Parathyroid adenoma (tissue), 2 donors: ENCODE measurements around the gene PKHD1.

Experiments used
- H2AFZ ChIP-seq: fragments of 300-600 bp; sonication (generic); one replicate; pipeline ENCODE4 v1.7.0; 2017; ENCODE audit warnings: antibody characterized with exemption, mild to moderate bottlenecking
- H3K27ac ChIP-seq: fragments of 300-600 bp; sonication (generic); one replicate; pipeline ENCODE4 v1.7.0; 2017
- H3K27me3 ChIP-seq: fragments of 300-600 bp; sonication (generic); one replicate; pipeline ENCODE4 v1.7.0; 2017; ENCODE audit warnings: low read length; ENCODE audit not compliant: control insufficient read depth, insufficient read depth
- H3K36me3 ChIP-seq: fragments of 300-600 bp; sonication (generic); one replicate; pipeline ENCODE4 v1.7.0; 2017; ENCODE audit warnings: low read length; ENCODE audit not compliant: control insufficient read depth, insufficient read depth
- H3K4me1 ChIP-seq: fragments of 300-600 bp; sonication (generic); one replicate; pipeline ENCODE4 v1.7.0; 2017; ENCODE audit warnings: control low read depth
- H3K4me2 ChIP-seq: fragments of 300-600 bp; sonication (generic); one replicate; pipeline ENCODE4 v1.7.0; 2017; ENCODE audit warnings: low read length
- H3K4me3 ChIP-seq: fragments of 300-600 bp; sonication (generic); one replicate; pipeline ENCODE4 v1.7.0; 2017; ENCODE audit warnings: low read depth, low read length
- H3K79me2 ChIP-seq: fragments of 300-600 bp; sonication (generic); one replicate; pipeline ENCODE4 v1.7.0; 2017; ENCODE audit warnings: control low read depth
- H3K9ac ChIP-seq: fragments of 300-600 bp; sonication (generic); one replicate; pipeline ENCODE4 v1.7.0; 2017; ENCODE audit warnings: mild to moderate bottlenecking
- H3K9me3 ChIP-seq: fragments of 300-600 bp; sonication (generic); one replicate; pipeline ENCODE4 v1.7.0; 2017; ENCODE audit warnings: low read length; ENCODE audit not compliant: control insufficient read depth
- TF ChIP-seq, protein P1 (sequence below): fragments of 300-600 bp; sonication (generic); IDR thresholded peaks from one replicate; pipeline ENCODE4 v1.7.0; 2017; ENCODE audit warnings: antibody characterized with exemption, mild to moderate bottlenecking
- donor health status: primary hyperparathyroidism.

Gene PKHD1

DNA sequence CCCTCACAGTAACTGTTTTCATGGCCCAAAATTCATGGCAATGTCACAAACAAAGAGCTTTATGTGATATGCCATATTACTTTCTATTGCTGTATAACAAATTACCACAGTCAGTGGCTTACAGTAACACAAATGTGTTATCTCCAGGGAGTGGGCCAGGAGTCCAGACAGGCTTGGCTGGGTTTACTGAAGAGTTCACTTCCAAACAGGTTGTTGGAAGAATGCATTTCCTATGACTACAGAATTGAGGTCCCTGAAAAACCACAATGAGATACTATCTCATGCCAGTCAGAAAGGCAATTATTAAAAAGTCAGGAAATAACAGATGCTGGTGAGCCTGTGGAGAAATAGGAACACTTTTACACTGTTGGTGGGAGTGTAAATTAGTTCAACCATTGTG, 431.9 kb downstream of the PKHD1 start:
- H3K4me3 ChIP-seq, result no peak overlapping the region
- H3K27me3 ChIP-seq, result no peaks in the 10 kb centered on the region
- no peak overlapping the region for H3K27ac ChIP-seq
- no peak overlapping the region for H3K4me2 ChIP-seq
- no peaks in the 10 kb centered on the region for H3K79me2 ChIP-seq
- H3K36me3 ChIP-seq, result no peaks in the 10 kb centered on the region
- H3K9me3 ChIP-seq, result no peaks in the 10 kb centered on the region
- TF ChIP-seq, protein P1, sequence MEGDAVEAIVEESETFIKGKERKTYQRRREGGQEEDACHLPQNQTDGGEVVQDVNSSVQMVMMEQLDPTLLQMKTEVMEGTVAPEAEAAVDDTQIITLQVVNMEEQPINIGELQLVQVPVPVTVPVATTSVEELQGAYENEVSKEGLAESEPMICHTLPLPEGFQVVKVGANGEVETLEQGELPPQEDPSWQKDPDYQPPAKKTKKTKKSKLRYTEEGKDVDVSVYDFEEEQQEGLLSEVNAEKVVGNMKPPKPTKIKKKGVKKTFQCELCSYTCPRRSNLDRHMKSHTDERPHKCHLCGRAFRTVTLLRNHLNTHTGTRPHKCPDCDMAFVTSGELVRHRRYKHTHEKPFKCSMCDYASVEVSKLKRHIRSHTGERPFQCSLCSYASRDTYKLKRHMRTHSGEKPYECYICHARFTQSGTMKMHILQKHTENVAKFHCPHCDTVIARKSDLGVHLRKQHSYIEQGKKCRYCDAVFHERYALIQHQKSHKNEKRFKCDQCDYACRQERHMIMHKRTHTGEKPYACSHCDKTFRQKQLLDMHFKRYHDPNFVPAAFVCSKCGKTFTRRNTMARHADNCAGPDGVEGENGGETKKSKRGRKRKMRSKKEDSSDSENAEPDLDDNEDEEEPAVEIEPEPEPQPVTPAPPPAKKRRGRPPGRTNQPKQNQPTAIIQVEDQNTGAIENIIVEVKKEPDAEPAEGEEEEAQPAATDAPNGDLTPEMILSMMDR, result no peak
- H2AFZ ChIP-seq, result no peak overlapping the region
- no peaks in the 10 kb centered on the region for H3K4me1 ChIP-seq
- no peak overlapping the region for H3K9ac ChIP-seq

DNA sequence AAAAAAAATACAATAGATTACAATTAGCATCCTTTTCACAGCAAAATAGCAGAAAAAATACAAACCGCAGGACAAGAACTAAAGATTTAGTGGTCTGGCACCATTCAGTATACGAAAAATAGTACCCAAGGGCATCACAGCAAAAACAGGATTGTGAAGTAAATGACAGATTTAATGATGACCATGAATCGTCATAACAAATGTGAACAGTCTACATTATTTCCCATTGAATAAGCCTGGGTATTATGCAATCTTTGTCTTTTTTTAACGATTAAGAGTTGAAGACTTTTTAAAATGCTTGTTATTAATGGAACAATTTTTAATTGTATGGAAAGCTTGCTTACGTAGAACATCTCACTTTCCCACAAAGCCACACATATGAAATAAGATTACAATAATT, 432.8 kb downstream of the PKHD1 start:
- H2AFZ ChIP-seq, result no peak overlapping the region
- H3K9ac ChIP-seq, result no peak overlapping the region
- no peaks in the 10 kb centered on the region for H3K9me3 ChIP-seq
- no peaks in the 10 kb centered on the region for H3K27me3 ChIP-seq
- no peak overlapping the region for H3K27ac ChIP-seq
- H3K4me3 ChIP-seq, result no peak overlapping the region
- no peaks in the 10 kb centered on the region for H3K36me3 ChIP-seq
- TF ChIP-seq, protein P1, result no peak
- no peaks in the 10 kb centered on the region for H3K4me1 ChIP-seq
- H3K79me2 ChIP-seq, result no peaks in the 10 kb centered on the region
- no peak overlapping the region for H3K4me2 ChIP-seq

DNA sequence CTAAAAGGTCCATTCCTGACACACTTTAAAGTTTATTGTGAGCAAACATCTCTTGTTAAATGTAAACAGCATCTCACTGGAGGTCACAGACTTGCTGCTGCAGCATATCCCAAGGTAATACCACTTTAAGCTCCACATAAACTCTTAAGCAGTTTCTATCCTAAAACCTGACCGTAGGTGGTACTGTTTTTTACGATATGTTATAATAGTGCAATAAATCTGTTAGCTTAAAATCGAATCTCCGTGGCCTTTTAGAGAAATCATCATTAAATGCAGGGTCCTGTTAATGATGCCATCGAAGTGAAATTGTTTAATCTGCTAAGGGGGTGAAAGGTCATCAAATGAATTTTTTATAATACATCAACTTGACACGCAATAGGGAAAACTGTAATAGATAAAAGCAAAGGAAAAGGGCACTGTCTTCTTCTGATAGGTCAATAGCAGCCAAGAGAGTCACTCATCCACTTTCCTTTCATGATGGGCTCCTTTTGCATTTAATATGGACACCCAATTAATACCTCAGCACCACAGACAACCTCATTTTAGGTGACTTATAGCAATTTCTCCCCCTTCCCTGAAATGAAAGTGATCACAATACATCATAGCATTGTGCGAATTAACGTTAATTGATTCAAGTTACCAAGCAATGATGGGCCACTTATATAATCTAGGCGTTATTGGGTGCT, 436.1 kb downstream of the PKHD1 start:
- no peaks in the 10 kb centered on the region for H3K36me3 ChIP-seq
- H2AFZ ChIP-seq, result no peak overlapping the region
- TF ChIP-seq, protein P1, result no peak
- H3K27me3 ChIP-seq, result no peaks in the 10 kb centered on the region
- no peak overlapping the region for H3K9ac ChIP-seq
- H3K9me3 ChIP-seq, result no peaks in the 10 kb centered on the region
- no peak overlapping the region for H3K4me3 ChIP-seq
- no peaks in the 10 kb centered on the region for H3K4me1 ChIP-seq
- H3K79me2 ChIP-seq, result no peaks in the 10 kb centered on the region
- no peak overlapping the region for H3K27ac ChIP-seq
- no peak overlapping the region for H3K4me2 ChIP-seq

DNA sequence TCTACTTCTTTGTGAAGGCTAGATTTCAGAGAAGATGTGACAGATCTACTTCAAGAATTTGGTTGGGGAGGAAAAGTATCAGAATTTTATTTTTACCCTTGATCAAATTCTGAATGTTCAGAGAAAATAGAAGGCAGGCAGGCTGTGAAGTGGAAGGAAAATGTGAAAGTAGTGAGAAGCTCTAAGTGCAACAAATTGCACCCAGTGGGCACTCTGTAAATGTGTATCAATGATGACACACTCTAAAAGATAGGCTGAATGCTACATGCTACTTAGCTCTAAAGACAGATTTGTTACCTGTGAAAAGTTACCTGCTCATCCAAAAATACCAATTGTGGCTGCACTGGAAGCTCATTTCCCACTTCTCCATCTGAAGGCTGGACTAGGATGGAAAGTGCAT, 438.6 kb downstream of the PKHD1 start:
- H3K4me3 ChIP-seq, result no peak overlapping the region
- H3K9ac ChIP-seq, result no peak overlapping the region
- no peaks in the 10 kb centered on the region for H3K36me3 ChIP-seq
- H3K27me3 ChIP-seq, result no peaks in the 10 kb centered on the region
- H2AFZ ChIP-seq, result no peak overlapping the region
- H3K79me2 ChIP-seq, result no peaks in the 10 kb centered on the region
- TF ChIP-seq, protein P1, result no peak
- no peaks in the 10 kb centered on the region for H3K9me3 ChIP-seq
- no peak overlapping the region for H3K27ac ChIP-seq
- no peak overlapping the region for H3K4me2 ChIP-seq
- H3K4me1 ChIP-seq, result no peaks in the 10 kb centered on the region

DNA sequence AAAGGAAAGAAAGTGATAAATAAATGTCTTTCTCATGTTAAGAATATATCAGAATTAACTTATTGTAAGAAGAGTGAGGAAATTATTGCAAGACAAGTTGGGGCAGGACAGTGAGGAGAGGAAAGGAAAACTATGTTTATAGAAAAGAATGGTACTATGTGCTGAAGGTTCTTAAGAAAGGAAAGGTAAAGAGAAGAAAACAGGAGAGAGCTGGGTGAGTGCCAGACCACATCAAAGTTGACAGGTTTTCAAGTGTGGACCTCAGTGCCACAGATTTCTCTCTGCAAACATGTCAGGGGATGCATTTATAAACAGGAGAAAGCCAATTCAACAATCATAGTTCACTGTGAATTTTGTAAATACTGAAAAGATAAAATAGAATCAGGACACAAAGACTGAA, 439.2 kb downstream of the PKHD1 start:
- H3K79me2 ChIP-seq, result no peaks in the 10 kb centered on the region
- no peak overlapping the region for H2AFZ ChIP-seq
- no peaks in the 10 kb centered on the region for H3K9me3 ChIP-seq
- TF ChIP-seq, protein P1, result no peak
- H3K4me3 ChIP-seq, result no peak overlapping the region
- no peak overlapping the region for H3K4me2 ChIP-seq
- H3K27ac ChIP-seq, result no peak overlapping the region
- no peaks in the 10 kb centered on the region for H3K4me1 ChIP-seq
- H3K36me3 ChIP-seq, result no peaks in the 10 kb centered on the region
- no peaks in the 10 kb centered on the region for H3K27me3 ChIP-seq
- no peak overlapping the region for H3K9ac ChIP-seq
